ENCODE measurements around the gene INSC.

GRCh38 chr11:15072551-15073143, 42.1 kb upstream of the INSC start:
- TF ChIP-seq FOSL1 (CRISPR knock-in tag; IDR thresholded peaks at IDR 0.05; ENCODE audit: borderline replicate concordance) (no peak), ZNF639 (CRISPR knock-in tag; conservative IDR thresholded peaks at IDR 0.05) (no peak), ZNF280D (CRISPR knock-in tag; IDR thresholded peaks at IDR 0.05) (no peak), NFIC (IDR thresholded peaks at IDR 0.05; ENCODE audit: low read length) (no peak), PHF8 (CRISPR knock-in tag; IDR thresholded peaks at IDR 0.05) (no peak), SMARCE1 (IDR thresholded peaks at IDR 0.05; ENCODE audit: borderline replicate concordance) (no peak), ZFP36 (IDR thresholded peaks at IDR 0.05; ENCODE audit: borderline replicate concordance, low read depth, low read length, partially characterized antibody) (no peak), HCFC1 (IDR thresholded peaks at IDR 0.05; ENCODE audit: low read depth, low read length) (no peak), ZNF431 (CRISPR knock-in tag; IDR thresholded peaks at IDR 0.05; ENCODE audit: borderline replicate concordance, low read depth) (no peak), REST (IDR thresholded peaks at IDR 0.05; ENCODE audit: borderline replicate concordance in 1 of 2, low read depth in 1 of 2, low read length in 2 of 2) (no peak), ZNF331 (CRISPR knock-in tag; IDR thresholded peaks at IDR 0.05) (no peak), GABPB1 (CRISPR knock-in tag; IDR thresholded peaks at IDR 0.05) (no peak), MIER2 (CRISPR knock-in tag; IDR thresholded peaks at IDR 0.05) (no peak)

All from HepG2 (cell line).